GM21825 (cell line): ENCODE measurements around the gene CNTN5.
"Not testable (repeated sequence)": the region's sequence is repeated elsewhere in the genome, so short reads cannot be mapped to it uniquely, and the experiment has no call there.

ENCODE experiments used
- ATAC-seq: cut with Tn5 transposase; IDR thresholded peaks from one replicate; pipeline ENCODE4 v1.9.1; 2021; ENCODE audit warnings: mild to moderate bottlenecking, moderate library complexity; ENCODE audit not compliant: unreplicated experiment

The CNTN5 gene

DNA sequence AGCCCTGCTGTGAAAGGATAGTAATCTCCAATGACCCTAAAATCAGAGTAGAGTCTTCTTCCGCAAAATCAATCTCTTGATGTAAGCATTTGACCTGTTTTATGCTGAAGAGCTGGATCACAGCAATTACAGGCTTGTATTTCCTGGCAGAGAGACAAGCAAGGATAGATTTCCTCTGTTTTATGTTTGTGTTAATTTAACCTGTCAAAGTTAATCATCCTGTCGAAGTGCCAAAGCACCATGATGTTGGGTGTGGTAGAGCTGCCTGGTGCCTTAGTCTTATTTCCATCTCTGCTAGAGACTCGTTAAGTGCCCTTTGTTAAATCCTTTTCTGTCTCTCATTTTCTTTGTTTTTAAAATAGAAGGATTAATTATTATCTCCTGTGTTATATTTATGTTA lies 248.1 kb downstream of the CNTN5 start:
- ATAC-seq = no peak

DNA sequence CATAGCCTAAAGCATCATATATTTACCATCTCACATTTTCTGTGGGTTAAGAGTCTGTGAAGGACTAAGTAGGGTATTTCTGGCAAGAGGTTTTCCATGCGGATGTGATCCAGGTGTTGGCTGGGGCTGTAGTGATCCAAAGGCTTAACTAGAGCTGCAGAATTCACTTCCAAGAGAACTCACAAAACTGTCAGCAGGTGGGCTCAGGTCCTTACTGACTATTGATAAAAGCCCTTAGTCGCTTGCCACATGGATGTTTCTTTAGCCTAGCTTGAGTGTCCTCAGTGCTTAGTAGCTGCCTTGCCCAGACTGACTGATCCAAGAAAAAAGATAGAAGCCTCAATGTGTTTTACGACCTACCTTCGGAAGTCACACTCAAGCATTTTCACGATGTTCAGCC lies 250.8 kb downstream of the CNTN5 start:
- ATAC-seq = no peak

DNA sequence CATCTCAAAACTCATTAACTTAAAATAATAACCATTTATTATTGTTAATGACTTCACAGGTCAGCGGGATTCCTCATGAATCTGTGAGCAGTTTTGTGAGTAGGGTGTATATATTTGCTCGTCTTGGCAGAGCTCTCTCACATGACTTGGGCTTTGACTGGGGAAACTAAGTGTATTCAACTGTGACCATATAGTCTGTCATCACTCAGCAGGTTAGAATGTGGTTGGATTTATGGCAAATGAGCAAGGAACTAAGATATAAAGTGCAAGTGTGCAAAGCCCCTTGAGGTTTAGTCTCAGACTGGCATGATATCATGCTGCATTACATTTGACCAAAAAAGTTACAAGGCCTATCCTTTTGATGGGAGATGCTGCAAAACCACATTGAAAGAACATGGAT lies 254.8 kb downstream of the CNTN5 start:
- ATAC-seq = no peak

DNA sequence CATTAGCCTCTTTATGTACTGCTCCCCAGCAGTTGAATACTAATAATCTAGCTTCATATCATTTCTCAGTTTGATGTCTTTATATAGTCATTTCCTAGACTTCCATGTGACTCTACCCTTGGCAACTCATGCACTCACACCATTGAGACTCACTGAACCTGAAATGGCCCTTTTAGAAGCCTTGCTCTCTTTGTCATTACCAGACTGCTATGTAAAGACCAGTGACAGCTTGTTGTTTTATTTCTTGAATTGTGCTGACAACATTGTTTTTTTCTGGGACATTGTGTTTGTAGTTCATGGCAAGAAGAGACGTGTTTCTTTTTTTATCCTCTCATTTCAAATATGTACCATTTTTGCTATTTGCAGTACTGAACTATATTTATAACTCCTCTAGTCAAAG lies 256.5 kb downstream of the CNTN5 start:
- no peak for ATAC-seq

DNA sequence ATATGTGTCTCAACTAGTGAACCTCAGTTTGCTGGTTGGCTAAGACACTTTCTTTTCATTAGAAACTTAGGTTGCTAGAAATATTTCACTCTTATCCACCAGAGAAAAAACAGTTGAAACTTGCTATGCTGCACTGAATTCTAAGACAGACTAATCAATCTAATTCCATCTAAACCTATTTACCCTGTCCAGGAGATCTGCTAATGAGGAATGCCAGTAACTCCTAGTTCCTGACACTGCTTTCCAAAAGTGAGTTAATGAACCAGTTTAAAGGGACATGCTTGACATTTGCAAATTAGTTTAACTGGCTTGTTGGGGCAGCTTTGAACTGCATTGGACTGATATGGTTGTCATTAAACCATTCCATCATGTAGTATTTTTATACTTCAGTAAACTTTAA lies 258.5 kb downstream of the CNTN5 start:
- ATAC-seq = no peak

DNA sequence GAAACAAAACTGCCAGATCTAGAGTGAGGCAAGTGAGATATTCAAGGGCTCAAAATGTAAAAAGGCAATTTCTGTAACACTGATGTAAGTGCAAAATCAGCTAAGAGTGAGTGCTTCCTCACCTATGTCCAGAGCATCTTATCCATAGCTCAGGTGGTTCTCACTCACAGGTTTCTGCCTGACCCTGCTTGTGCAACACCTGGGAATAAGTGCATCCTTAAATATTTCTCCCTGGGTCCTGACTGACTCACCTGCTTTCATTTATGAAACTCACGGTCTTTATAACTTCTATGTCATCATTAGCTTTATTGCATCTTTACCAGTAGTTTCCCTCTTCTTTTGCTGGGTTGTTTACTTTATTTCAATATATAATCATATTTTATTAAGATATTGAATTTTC lies 260.6 kb downstream of the CNTN5 start:
- no peak for ATAC-seq

DNA sequence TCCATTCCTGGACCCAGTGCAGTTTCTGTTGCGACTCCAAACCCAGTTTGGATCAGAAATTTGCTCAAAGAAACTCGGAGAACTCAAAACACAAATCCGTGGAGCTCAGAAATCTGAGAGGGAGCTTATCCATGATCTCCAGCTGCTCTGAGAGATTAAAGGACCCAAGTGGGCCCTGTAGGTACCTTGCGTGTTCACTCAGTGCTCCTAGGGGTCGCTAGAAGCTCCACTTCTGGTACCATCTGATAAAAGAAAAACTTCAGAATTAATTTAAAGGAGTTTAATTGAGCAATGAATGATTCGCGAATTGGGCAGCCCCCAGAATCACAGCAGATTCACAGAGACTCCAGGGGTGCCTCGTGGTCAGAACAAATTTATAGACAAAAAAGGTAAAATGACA lies 277.2 kb downstream of the CNTN5 start:
- ATAC-seq = not testable (repeated sequence)

DNA sequence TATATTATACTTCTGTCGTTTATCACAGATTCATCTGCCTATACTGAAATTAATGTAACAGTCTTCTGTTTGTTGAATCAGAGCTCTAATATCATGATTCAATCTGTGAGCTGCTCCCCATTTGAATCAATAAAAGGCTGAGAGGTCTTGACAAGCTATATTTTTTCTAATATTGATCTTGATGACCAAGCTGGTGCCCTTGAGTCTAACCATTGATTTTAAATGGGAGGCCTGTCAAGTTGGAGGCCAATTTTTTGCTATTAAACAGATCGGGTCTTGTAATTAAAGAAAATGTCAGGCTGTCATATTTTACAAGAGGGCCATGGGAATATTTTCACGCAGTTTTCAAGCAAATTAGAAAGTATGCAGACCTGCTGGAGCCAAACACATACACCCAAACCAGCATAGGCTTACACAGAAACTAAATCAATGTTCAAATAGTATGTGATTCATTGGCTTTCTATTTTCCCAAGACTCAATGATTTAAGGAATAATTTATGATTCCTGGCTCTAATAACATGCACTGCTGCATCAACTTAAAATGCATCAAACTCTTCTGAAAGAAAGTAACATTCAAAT lies 286.9 kb downstream of the CNTN5 start:
- no peak for ATAC-seq

DNA sequence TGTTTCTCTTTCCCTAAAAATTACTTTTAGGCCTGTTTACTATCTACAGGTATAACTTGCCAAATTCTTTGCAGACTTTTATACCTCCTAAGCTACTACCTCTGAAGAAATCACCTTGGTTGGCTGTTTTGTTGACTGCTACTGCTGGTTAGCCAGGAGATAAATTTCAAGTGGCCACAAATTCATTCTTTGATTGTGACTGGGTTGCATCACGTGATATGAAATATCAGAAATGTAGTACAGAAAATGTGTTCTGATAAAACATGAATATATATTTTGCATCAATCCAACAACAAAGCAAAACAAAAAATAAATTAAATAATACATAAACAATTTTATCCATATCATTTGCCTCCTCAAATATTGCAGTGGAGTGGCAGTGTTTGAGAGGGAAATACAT lies 291.1 kb downstream of the CNTN5 start:
- ATAC-seq = no peak

DNA sequence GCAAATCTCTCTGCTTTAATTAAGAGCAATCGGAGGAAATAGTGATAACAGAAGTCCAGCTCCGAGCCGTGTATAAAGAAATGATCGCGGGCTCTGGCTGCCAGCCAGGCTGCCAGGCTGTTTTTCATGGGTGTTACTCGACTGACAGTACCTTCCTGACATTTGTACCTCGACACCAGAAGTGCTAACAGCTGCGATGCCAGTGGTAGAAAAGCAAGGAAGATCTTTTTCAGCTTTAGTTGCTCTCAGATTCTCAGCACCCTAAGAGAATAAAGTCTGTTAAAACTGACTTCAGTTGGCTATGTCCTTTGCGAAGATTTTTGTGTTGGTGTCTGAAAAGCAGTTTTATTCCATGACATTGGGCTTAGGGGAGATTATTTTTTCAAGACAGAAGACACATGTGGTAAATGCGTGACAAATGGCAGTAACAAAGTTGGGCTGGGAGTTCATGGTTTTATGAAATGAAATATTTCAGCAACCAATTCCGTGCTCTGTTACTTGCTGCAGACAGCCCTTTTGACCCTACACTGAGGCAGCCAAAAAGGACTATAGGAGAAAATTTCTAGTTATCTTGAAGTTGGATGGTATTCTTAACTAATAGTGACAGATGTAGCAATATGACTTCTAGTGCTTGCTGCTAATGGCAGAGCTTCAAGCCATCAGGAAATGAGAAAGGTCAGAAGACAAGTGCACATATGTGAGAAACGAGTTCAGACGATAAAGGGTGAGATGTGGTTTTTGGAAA lies 296.2 kb downstream of the CNTN5 start:
- no peak for ATAC-seq

DNA sequence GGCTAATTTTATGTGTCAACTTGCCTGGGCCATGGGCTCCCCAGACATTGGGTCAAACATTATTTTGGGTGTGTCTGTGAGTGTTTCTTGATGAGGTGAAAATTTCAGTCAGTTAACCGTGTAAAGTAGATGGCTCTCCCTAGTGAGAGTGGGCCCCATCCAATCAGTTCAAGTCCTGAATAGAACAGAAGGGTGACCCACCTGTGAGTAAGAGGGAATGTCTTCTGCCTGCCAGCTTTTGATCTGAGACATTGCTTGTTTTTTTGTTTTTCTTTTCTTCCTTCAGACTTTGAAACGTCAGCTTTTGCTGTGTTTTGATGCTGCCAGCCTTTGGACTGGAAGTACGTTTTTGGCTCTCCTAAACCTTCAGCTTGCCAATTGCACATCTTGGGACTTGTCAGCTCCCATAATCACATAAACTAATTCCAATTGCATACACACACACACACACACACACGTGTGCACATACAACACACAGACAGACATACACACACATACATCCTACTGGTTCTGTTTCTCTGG lies 300.1 kb downstream of the CNTN5 start:
- ATAC-seq = no peak

DNA sequence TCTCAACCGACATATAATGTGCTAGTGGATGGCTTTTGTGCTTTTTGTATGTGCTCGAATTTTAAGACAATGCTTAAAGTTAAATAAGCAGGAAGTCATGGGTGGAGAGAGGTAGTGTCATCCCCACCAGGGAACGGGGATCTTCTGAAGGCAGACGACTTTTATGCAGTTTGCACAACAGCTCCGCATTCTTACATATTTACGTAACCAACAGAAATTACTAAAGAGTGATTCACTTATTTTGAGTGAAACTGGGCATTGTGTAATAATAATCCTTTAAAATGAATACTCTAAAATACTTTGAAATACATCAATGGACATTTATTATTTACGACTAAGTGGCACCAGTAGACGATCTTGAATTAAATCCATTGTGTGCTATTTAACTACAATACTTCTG lies 305.1 kb downstream of the CNTN5 start:
- ATAC-seq = no peak

DNA sequence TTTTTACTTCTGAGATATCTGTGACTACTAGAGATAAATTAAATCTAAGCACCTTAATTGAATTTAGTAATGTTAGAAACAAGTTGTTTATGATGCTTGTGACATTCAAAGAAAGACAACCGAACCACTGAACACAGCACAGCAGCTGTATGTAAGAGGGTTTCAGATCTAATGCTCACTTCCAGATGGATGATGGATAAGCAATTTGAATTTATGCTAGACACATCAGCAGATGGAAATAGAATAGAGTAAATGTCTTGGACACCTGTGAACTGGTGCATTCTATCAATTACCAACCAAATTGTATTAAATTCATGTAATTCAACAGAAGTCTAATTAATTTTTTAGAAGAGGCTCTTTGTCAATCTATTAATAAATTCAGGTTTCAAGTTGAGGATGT lies 306.3 kb downstream of the CNTN5 start:
- no peak for ATAC-seq

DNA sequence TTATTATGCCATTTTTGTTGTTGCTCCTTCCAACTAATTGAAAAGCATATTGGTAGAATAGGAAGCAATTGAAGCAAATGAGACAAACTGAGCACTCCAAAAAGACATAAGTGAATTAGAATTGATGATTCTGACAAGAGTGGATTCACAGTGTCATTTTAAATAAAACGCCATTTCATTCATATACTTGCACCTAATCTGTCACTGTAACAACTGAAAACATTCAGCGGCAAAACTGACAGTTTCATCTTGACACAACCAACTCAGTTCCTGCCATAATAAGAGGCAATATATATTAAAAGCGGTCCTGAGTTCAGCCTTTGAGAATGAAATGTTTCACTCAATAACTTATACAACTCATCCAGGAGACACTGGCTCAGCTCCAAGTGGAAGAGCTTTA lies 306.8 kb downstream of the CNTN5 start:
- no peak for ATAC-seq

DNA sequence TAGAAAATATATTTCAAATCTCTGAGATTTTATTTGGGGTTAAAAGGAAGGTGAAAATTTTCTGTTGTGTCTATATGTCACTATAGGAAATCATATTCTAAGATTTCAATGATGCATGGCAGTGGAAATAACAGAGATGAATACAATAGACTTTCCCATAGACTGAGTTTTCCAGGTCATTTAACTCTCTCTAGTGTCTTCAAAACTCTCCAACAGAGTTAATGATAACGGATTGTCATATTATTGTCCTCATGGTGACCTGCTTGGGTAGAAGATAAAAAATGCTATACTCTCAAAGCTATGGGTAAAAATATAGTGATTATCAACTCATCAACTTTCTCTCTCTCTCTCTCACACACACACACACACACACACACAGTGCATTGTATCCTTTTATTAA lies 312.9 kb downstream of the CNTN5 start:
- ATAC-seq = no peak

DNA sequence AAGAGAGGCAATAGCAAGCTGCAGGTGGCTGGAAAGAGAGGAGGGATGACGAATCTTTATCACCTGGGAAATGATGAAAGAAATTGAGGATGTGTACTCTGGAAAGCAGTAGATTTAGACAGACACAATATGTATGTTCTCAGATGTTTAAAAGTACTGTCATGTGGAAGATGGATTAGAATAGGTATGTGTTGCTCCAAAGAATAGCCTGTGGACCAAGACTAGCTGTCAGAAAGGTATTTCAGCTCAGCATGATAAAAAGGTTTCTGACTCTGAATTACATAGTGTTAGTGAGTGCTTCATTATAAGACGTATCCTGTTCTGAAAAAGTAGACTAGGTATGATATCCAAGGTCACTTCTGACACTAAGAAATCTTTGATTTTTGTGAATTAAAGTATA lies 322.4 kb downstream of the CNTN5 start:
- no peak for ATAC-seq

DNA sequence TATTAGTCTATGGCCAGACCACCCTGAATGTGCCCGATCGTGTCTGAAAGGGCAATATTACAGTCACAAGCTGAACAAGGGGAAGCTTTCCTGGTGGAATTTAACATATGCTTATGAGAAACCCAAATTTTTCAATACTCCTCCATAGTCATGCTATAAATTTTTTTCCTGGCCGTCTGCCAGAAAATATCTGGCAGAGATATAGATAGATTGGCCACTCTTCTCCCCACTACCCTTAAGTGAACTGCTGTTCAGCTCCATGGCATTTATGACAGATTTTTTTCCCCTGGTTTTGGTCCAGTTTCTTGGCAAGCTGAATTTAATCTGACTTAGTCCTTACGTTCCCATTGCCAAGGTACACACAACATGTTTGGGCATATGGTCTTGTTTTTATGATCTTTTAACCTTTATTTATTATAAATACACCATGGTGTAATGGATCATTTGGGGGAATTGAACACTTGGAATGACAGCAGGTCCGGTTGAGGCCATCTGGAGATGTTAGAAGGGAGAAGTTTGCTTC lies 328.5 kb downstream of the CNTN5 start:
- ATAC-seq = no peak

DNA sequence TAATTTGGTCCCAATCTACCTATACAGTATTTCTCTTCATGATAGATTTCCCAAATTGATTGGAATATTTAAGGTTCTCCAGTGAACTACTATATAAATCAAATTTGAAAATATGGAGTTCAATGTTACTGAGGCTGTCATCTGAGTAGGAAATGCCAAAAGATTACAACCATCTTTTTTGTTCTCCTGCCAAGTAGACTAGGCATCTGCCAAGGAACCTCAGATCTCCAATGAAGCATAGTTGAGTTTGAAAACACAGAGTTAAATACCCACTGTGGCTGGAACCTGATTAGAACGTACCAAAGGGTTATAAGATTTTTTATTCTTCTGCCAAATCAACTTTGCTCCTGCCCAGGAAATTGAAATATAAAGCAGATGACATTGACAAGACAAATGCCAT lies 330.9 kb downstream of the CNTN5 start:
- no peak for ATAC-seq

DNA sequence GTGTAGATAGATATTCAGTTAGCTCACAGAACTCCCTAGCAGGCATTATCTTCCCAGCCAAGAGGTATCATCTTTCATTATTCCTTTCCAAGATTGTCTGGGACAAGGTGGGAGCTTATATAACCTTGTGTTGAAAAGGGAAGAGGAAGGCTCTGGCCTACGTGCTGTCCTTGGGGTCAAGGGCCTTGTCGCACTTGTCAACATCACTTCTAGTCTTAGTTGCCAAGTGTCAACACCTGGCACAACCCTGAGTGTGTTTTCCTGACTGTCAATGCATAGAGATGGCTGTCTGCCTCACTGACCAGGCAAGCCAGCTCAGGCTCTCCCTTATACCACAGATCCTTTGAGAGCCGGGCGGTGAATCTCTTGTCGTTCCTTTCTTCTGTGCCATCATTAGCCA lies 331.9 kb downstream of the CNTN5 start:
- ATAC-seq = no peak

DNA sequence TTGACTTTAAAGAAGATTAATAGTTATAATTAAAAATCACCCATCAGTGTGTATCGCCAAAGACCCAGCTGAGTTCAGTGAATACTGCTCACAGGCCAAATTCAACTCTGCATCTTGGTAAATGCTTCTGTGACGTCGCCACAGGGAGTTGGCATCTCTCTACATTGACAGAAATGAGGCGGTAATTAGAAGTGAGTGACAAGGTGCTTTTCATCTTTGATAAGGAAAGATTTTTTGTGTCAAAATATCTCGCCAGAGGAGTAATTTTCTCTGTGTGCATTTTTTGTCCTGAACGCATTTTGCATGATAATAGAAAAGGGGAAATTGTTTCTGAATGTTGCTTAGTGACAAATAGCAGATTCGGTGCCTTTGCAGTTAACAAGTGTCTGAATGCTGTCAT lies 345.8 kb downstream of the CNTN5 start:
- no peak for ATAC-seq

DNA sequence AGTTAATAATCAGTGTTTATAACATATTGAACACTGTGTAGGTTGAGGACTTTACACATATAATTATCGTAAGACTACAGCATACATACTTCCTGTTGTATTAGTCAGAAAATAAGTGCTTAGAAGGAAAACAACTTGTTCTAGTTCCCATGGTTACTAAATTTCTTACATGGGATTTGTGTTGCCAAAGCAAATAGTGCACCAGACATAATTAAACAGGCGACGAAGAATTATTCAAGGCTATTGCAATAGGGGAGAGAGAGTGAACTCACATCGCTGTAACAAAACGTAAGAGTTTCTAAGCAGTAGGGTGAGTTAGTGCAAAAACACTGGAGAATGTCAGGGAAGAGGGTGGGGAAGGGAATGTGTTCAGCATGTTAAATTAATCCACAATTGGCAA lies 347.8 kb downstream of the CNTN5 start:
- ATAC-seq = no peak

DNA sequence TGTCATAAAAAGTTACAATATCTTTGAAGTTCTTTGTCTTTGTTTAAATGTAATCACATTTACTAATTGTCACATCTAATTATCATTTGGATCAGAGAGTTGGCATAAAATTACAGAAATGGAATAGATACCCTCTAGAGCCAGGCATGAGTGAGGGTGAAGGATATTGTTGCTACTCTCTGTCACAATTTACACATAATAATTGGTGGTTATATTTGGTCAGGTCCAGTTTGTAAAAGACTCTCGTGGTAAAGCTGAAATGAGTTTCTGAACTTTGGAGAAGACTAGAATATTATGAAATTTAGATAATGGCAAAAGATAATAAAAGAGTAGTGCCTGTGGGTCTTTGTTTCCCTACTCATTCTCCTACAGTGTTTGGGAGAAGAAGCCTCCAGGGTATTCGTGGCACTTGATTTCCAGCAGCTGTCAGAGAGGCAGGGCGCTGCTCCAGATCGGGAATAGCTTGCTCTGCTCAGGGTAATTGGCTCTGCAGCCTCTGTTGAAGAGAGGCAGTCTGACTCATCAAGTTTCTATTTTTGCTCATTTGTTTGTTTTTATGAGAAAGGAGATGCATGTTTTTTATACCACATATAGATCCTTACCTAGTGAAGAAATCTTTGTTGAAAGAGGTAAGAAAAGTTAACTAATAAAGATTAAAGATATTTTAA lies 349.9 kb downstream of the CNTN5 start:
- ATAC-seq = no peak
